GM19395 (cell line): ENCODE measurements around the gene KIF25.

Experiments
- ATAC-seq: cut with Tn5 transposase; IDR thresholded peaks from one replicate; pipeline ENCODE4 v1.9.1; 2021; ENCODE audit warnings: mild to moderate bottlenecking, moderate library complexity; ENCODE audit not compliant: unreplicated experiment

Gene KIF25

DNA sequence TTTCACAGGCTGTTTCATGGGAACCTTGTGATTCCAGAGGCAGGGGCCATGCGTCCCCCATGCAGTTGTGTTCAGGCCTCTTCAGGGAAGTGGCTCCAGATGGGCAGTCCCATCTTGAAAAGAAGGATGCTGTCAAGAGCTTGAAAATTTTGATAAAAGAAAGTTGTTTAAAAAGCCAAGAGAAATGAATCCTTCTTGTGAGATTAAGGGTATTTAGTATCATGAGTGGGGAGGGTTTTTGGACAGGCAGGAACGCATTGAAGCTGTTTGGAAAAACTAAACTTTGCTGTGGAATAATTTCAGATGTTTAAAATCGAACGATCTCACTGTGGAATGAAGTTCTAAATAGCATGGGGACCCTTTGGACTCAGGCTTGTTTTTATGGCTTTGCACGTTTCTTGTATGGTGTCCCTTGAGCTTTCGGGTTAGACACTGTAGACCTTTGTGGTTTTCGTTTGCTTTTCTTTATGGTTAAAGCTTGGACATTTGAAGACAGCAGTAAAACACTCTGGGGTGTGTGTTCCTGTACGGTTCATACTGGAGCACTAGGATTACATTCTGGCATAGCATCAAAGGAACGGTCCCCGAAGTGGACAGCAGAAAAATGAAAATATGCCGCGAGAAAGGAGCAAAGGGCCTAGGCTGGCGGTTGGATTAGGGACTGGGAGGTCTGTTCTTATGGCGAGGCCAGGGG lies 18.2 kb downstream of the KIF25 start:
- ATAC-seq: no peak

DNA sequence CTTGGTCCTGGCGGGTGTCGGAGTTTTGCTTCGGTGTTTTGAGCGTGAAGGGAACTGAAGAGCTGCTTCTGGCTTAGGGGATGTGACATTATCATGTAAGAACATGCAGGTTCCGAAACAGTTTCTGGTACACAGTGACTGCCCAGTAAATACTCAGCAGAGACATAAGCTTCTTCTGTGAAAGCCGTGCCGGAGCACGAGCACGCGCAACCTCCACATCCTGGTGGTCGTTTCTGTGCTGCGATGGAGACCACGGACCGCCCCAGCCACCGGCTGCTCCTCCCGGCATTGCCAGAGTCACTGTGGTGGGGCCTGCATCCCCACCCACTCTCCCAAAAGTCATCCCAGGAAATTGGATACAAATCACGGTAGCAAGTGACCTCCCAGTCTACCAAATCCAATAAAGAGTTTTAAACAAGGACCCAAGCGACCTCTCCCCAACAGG lies 18.7 kb downstream of the KIF25 start:
- no peak for ATAC-seq

DNA sequence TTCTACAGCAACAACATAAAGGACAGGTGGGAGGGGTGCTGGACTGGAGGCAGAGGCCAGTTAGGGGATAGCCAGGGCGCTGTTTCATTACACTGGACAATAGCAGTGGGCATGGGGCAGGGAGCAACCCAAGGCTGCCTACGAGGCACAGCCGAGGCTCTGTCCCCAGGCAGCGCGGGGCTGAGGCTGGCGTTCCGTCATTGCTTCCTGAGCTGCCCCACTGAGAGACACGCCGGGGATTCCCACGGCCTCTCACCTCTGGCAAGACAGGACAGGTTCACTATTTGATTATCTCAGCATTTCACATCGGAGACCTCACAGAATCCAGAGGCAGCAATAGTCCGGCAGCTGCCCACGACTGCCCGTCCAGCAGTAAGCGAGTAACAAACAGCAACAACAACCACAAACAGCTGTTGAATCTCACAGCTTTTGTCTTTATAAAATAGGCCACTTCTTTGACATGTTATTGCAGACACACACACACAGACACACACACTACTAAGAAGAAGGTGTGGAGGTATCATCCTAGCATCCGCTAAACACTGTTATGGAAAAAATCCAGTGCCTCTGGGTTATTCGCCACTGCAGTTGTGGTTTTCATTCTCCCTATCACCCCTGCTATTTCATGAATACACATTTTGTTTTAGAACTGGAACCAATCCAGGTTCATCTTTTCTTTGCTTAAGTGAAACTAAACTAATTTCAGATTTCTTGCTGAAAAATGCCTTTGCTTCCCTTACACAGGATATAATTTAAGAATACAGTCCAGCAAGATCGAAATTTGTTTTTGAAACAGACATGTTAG lies 19.5 kb downstream of the KIF25 start:
- no peak for ATAC-seq

DNA sequence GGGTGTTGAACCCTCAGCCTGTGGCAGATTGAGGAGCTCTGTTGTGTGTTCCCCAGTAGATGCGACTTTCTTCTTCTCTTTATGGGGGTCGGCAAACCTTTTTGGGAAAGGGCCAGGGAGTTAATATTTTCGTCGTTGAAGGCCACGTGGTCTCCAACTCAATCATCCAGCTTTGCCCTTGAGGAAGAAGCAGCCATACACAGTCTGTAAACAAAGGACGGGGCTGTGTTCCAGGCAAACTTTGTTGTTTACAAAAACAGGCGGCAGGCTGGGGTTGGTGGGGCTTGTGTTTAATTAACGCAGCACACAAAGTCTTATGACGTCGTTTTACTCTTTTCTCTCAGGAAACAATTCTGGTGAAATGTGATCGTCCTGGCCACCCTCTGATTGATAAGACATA lies 20.2 kb downstream of the KIF25 start:
- no peak for ATAC-seq

DNA sequence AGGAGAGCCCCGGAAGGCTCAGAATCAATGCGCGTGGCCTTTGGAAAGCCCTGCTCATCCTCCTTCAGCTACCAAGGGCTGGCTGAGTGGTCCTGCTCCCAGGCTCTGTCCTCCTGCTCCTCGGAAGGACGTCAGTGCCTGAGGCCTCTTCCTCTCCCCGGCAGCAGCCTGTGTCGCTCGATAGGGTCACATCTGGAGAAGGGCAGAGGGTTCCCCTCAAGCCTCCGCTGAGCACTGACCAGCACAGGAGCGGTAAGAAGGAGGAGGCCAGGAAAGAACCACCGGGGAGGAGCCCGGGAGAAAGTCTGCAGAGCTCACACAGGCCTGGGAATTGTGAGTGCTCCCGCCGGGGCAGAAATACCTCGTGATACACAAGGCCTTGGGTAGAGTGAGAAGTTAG lies 21.2 kb downstream of the KIF25 start:
- ATAC-seq: no peak

DNA sequence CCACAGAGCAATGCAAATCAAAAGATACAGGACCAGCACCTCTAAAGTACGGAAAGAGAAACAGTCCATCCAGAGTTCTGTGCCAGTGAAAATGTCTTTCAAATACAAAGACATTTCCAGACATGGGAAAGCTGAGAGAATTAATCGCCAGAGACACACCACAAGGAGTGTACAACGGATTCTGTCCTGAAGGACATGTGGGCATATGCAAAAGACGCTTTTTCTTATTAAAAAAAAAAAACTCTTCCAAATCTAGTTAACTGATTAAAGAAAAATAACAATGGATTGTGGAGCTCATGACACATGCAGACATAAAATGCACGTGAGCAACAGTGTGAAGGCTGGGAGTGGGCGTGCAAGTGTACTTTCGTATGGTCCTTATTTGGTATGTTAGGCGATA lies 22.8 kb downstream of the KIF25 start:
- ATAC-seq: no peak

DNA sequence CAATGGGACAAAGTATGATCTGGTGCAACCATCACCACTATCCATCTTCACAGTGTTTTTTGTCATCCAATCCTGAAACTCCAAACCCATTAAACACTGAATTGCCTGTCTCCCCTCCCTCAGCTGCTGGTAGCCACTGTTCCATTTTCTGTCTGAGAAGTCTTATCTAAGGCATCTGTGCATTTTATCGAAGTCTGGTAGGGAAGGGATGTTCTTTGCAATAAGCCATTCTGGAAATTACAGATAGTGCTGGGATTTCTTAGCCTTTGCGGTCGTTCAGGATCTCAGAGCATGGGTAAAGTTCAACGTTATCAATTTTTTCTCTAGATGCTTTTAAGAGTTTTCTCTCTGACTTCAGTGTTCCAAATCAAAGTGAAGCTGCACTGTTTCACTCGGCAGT lies 24.1 kb downstream of the KIF25 start:
- no peak for ATAC-seq

DNA sequence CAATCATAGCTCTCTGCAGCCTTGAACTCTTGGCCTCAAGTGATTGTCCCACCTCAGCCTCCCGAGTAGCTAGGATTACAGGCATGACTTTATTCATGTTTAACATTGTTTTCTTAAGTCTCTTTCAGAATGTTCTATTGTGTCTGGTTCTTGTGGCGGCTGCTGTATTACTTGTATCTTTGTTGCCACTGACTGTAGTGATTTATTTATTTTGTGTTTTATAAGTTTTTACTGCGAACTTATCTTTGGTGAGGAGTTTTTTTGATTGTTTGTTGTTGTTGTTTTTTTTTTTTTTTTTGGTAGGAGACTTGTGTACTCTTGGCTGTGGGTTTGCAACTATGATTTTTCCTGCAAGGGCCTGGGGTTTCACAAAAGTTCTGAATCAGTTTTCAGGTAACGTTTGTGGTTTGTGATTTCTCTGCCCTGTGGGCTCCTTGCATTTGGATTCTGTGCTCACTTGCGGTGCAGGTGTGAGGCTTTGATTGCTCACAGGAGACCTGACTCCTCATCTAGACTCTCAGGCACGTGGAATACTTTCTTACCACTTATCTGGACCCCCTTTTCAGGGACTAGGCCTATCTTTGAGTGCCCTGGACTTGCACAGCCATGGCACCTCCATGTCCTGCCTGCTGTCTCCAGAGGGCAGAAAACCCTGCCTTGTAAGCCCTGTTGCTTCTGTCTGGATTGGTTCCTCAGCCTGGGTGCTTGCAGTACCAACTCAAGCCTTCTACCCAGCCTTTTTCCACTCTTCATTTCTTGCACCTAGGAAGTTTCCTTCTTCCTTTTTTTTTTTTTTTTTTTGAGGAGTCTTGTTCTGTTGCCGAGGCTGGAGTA lies 25.2 kb downstream of the KIF25 start:
- no peak for ATAC-seq

DNA sequence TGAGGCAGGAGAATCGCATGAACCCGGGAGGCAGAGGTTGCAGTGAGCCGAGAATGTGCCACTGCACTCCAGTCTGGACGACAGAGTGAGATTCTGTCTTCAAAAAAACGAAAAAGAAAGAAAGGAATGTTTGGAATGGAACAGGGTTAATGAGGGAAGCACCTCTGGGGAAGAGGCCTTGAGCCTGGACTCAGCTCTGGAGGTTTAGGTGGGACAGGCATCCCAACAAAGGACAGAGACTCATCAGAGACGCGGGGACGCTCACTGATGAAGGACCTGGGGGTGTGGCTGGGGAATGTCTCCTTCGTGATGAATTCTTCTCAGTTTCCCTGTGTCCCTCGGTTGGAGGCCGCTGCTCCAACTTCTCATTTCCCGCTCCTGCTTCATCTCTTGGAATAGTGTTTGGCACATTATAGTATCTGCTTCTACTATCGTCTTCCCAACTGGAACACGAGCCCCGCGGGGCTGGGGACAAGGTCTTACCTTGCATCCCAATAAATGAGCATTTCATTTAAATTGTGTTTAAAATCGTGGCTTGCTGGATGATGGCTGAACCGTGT lies 27.6 kb downstream of the KIF25 start:
- no peak for ATAC-seq

DNA sequence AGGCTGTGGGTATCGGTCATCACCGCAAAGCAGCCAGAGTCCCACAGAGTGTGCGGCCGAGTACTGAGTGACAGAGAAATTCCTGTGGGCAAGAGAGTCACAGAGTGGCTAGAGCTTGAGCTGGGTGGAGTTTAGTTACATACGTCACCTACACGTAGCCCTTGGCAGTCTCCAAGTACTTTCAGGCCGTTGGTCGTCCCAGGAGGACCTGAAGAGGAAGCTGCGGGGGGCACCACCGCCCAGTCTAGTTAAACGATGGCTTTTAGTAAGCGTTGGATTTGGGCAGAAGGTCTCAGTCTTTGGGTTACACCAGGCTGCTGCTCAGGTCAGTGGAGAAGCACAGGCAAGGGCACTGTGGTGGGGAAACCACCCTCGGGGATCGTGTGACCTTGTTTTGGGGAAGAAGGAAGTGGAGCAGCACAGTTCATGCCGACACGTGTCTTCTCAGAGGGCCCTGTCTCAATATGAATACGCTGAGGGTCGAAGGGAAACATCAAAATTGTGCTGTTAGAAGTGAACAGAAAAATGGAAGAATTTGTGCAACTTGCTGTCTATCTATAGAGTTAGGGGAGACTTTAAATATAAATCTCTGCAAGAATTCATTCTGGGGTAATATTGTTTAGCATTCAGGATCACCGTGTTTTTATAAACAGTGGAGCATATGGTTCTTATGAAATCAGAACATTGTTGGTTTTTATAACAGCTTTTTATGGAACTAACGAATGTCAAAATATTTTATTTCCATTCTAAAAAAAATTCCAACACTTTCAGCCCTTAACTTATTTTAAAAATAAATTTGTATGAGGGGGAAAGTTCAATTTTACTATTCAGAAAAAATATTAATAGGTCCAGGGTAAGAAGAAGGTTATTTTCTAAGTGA lies 28.6 kb downstream of the KIF25 start:
- ATAC-seq: no peak

DNA sequence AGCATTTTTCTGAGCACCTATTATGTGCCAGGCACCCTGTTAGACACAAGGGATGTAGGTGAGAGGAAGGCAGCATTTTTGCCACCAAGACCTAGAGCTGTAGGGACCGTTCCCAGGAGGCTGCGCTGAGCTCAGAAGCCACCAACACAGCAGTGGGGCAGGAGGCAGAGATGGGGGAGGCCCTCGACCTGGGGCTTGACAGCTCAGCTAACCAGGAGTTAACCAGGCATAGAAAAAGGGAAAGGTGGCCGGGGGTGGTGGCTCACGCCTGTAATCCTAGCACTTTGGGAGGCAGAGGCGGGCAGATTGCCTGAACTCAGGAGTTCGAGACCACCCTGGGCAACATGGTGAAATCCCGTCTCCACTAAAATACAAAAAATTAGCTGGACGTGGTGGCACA lies 29.5 kb downstream of the KIF25 start:
- no peak for ATAC-seq

DNA sequence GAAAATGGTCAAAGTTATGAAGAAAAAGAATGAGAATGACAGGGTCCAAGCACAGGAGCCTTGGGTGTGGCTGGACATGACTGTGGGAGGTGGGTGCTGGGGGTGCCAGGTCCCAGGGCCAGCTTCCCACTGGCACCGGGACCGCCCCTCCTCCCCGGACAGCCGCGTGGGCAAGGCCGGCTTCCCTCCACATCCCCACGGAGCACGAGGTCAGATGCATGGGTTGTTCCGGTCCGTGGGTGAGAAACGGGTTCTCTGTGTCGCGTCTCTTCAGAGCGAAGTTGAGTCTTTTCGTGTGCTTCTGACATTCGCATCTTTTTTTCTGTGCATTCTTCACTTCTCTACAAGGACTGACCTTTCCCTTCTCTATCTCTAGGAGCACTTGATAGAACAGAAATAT lies 30.1 kb downstream of the KIF25 start:
- ATAC-seq: no peak

DNA sequence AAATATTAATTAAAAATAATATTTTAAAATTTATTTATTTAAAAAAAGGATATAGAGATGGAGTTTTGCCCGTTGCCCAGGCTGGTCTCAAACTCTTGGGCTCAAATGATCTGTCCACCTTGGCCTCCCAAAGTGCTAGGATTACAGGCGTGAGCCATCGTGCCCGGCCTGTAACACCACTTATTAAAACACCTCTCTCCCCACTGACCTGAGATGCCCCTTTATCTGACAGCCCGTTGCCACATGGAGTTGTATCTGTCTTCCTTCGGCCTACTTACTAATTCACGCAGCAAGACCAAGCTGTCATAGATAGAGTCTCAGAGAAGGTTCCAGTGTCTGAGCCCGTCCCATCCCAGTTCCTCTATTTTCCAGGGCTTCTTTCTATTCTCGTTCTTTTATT lies 30.7 kb downstream of the KIF25 start:
- ATAC-seq: no peak

DNA sequence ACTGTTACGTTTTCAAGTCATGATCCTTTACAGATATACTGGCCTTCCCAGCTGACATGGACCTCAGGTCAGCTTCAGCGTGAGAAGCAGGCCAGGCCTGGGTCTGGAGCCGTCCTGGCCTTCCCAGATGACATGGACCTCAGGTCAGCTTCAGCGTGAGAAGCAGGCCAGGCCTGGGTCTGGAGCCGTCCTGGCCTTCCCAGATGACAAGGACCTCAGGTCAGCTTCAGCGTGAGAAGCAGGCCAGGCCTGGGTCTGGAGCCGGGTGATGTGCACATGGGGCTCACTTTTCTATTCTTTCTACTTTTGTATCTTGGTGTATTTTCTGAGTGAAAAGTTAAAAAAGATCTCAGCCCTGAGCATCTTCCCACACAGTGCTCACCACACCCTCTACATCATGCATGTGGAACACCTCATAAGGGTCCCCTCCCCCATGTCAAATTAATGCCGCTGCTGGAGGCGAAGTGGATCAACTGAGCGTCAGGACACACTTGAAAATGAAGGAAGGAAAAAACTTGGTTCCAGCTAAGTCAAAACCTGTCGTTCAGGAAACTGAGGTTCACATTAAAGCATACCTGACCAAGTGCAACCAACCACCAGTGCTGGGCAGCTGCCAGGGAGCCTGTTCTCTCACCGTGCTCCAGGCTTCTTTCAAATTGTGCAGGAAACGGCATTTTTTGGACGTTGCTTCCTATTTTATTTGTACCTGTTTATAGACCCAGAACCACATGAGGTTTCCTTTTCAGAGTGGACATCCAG lies 32.2 kb downstream of the KIF25 start:
- ATAC-seq: no peak

DNA sequence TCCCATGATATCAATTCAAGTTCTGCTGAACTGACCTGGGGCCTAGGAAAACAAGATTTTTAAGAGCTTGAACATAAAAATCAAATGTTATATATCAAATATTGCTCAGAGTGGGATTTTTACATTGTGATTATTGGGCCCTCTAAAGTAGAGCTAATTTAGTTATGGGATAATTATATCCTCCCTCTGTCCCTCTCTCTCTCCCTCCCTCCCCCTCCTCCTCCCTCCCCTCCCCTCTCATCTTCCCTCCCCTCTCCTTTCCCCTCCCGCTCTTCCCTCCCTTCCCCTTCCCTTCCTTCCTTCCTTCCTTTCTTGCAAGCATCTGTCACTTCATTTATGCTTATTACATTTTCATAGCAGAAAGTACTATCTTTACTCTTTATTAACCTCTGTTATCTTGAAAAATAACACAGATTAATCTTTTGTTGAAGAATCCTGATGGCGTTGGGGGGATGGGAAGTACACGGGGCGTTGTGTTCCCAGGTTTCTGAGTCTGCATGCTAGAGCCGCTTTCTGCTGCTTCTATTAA lies 32.8 kb downstream of the KIF25 start:
- ATAC-seq: no peak

DNA sequence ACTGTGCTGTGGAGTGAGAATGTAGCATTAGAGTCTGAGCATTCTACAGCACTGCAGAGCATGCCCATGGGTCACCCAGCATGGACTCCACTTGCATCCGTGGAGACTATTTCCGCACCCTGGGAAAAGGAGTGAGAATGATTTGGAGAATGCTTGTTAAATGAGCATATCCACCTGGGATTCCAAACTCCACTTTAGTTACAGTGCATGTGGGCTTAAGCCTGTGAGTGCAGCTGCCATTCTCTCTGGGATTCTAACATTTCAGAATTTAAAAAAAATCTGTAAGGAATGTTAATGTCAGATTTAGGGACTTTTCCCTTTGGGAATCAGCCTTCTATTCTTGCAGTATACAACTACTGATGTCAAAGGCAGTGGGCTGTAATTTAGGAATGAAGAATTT lies 33.4 kb downstream of the KIF25 start:
- ATAC-seq: no peak

DNA sequence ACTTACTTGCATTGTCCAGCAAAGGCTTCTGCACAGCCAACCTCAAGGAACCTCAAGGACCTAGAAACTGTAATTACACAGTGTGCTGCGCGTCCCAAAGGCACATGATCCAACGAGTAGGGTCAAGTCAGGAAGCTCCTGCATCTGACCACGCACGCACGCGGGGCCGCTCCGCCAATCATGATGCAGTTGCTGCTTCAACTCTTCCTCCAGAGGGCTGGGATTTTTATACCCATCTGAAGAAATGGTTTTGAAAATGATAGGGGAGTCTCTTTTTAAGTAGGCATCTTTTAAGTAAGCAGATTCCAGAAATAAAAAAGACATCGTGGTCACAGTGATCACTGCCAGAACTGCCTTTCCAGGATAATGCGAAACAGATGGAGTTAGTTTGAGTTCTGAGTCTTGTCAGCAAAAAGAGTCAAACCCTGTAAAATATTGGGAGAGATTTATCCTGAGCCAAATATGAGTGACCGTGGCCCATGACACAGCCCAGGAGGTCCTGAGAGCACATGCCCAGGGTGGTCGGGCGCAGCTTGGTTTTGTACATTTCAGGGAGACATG lies 34.0 kb downstream of the KIF25 start:
- no peak for ATAC-seq

DNA sequence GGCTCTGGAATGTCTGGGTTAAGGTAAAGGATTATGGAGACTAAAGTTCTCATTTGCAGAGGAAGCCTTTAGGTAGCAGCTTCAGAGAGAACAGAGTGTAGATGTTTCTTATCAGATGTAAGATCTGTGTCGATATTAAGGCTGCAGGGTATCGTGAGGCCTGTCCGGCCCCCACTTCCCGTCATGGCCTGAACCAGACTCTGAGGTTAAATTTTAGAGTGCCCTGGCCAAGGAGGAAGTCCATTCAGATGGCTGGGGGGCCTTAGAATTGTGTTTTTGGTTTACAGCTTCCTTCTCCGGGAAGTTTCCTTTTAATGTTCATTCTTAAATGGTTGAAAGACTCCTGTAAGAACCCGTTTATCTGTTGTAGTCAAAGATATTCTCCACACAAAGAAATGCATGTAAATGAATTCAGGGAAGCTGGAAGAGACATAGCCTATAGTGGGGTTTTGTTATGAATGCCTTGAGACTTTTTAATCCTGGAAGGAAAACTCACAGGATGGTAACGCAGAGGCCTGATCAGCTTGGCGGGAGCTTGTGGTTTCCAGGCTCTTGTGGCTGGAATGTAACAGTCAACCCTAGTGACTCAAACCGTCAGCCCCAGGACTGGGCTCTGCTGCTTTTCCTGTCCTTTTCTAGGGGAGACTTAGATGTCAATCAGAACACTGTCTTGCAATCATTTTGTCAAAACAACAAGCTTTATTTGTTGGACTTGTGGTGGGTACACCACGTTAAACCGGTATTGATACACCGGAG lies 34.7 kb downstream of the KIF25 start:
- no peak for ATAC-seq
